HG03354 (cell line): ENCODE measurements around the gene CD300LB.
"Not testable (repeated sequence)": the region's sequence is repeated elsewhere in the genome, so short reads cannot be mapped to it uniquely, and the experiment has no call there.

Experiments used
- ATAC-seq: cut with Tn5 transposase; IDR thresholded peaks from one replicate; pipeline ENCODE4 v1.9.1; 2021; ENCODE audit warnings: mild to moderate bottlenecking; ENCODE audit not compliant: unreplicated experiment, poor library complexity, severe bottlenecking

CD300LB gene

DNA sequence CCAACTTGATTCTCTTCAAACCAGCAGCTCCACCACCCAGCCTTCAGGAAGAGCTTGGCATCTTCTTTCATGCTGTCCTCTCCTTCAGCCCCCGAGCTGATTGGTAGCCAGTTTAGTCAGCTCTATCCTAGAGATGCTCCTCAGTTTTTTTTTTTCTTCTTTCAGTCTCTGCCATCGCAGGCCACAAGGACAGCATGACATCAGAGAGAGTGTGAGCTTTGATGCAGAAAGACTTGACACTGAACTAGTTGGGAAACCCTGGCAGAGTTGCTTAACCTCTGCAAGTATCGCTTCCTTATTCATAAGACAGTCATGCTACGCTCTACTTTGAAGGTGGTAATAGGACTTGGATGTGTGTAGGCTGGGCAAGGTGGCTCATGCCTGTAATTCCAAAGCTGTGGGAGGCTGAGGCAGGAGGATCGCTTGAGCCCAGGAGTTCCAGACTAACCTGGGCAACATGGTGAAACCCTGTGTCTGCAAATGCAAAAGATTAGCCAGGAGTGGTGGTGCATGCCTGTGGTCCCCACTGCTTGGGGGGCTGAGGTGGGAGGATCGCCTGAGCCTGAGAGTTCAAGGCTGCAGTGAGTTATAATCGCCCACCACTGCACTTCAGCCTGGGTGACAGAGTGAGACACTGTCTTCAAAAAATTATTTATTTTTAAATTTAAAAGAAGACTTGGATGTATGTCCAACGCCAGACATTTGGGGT is 2.6 kb downstream of the CD300LB start:
- ATAC-seq, result peak; percentile 82

DNA sequence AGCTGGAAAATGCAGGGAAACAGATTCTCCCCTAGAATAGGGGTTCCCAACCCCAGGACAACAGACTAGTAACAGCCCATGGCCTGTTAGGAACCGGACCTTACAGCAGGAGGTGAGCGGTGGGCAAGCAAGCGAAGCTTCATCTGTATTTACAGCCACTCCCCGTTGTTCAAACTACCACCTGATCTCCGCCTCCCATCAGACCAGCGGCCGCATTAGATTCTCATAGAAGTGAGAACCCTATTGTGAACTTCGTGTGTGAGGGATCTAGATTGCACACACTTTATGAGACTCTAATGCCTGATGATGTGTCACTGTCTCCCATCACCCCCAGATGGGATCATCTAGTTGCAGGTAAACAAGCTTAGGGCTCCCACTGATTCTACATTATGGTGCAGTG is 3.5 kb downstream of the CD300LB start:
- no peak for ATAC-seq

DNA sequence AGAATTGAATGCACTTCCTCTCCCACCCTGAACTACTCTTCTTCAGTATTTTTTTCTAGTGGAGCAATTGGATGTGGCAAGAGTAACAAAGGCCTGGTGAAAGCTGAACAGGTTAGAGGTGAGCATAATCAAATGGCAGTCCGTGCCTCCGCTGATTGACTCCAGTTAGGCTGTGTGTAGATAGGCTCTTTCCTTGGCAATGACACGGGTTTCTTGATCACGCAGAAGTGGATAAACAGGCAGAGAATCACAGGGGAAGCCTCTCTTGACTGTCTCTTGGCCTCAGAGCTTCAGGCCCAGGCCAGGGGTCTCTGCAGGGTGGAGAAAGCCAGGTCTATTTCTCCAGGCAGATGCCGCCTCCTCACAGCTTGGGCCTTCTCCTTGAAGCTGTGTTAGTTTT is 4.2 kb downstream of the CD300LB start:
- ATAC-seq, result no peak

DNA sequence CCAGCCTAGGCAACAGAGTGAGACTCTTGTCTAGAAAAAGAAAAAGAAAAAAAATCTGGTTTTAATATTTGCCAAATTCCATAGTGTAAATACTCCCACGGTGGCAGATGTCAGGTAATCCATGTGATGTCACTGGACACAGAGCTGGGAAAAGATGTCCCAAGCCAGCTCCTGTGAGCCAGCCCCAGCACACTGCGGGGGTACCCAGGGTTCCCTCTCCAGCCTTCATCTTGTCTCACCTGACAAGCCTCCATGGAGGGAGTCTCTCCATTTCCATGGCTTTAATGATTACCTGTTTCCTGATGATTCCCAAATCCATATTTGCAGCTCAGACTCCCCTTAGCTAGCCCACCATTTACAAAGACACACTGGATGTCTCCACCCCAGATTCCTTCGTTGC is 4.6 kb downstream of the CD300LB start:
- no peak for ATAC-seq

DNA sequence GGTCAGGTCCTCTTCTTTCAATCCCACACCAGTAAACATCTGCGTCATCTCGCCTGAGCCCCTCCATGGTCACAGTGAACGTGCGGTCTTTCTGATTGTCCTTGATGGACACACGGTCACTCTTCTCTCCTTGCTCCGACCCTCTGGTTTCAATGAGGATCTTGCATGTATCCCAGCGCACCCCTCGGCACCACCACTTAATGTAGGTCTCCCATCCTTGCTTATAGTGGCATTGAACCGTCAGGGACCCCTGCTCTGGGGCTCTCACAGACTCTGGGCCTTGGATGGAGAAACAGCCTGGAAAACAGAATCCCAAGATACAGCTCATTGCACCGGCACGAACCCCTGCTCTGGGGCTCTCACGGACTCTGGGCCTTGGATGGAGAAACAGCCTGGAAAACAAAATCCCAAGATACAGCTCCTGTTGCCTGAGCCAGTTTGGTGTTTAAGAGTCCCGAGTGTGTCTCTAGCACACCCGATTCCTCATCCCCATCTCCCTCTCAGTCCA is 5.4 kb downstream of the CD300LB start:
- ATAC-seq, result no peak

DNA sequence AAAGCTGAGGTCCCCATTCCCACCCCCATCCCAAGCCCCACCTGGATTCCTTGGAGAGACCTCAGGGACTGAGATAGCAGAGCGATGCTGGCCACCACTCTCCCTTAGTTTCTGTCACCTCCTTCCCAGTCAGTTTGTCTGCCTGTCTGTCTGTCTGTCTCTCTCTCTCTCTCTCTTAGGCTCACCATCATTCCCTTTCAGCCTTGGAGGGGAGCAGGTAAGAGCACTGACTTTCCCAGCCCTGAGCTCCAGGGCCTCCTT is 5.9 kb downstream of the CD300LB start:
- no peak for ATAC-seq

DNA sequence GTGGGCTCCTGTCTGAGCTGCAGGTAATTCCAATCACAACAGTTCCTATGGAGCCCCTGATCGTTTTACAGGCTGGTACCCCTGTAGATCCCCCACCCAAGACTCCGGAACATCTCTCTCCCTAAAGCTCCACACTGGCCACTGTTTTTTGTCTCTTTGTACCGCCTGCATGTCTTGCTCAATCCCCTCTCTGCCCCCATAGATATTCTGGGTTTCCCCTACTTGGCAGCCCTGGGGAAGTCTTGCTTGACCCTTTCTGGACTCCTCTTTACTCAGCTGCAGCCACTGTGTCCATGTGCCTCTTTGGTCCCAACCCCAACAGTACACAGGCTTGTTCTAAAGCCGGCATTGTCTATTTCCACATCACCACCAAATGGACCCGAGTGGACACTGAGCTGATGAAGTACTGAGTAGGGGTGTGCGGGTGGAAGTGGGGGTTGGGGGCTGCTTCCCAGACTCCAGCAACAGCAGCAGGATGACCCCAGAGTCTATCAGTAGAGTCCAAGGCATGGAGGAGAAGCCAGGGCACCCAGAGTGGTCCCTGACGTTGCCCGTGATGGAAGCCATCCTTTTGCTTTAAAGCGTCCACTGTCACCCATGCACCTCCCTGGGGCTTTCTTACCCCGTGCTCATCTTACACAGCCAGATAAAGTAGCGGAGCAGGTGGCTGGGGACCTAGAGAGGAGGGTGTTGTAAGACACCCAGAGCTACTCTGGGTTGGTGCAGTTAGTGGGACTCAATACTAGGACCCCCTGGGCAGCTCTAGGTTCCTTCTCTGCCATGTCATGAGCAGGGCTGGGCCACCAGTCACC is 6.4 kb downstream of the CD300LB start:
- no peak for ATAC-seq

DNA sequence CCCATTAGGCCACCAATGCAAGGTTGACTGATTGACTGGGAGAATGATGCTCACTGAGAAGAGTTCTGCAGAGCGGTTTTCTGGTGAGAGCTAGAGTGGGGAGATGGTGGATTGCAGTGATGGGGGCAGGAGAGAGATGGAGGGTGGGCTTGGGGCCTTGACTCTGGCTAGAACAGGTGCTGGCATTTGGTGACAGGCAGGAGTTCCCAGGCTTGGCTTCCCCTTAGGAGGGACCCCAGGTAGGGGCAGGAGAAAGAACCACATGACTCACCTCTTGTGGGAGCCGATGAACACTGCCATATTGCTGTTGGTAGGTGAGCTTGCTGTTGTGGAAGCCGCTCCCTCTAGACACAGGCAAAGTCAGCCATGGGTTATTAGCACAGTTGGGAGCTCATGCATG is 8.0 kb downstream of the CD300LB start:
- no peak for ATAC-seq

DNA sequence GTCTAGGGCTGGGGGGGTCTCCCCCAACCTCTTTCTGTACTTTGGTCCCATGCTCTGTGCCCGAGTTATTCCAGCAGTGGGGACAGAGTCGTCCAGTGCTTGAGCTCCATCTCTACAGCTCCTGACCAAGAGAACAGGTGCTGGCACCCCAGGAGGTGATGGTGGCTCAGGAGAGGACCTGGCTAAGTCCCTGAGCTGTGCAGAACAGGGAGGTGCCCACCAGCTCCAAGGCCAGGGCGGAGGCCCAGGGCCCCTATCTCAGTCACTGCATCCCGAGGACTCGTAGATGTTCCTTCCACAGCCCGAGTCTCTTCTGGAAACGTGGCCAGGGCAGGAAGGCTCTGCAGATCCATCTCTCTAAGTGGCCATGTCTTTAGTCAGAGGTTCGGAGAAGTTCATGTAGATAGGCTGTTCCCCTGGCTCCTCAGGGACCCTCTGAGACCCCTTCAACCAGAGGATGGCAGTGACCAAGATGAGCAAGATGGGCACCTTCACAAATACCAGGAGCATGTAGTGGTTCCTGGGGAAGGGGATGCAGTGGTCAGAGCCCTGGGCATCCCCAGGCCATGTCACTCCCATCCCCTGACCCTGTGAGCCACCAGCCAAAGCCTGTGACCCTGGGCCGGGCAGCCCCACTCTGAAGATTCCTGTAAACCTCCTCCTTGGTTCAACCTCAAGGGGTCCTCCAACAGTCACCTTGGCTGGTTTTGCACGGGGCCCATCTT is 8.7 kb downstream of the CD300LB start:
- no peak for ATAC-seq

DNA sequence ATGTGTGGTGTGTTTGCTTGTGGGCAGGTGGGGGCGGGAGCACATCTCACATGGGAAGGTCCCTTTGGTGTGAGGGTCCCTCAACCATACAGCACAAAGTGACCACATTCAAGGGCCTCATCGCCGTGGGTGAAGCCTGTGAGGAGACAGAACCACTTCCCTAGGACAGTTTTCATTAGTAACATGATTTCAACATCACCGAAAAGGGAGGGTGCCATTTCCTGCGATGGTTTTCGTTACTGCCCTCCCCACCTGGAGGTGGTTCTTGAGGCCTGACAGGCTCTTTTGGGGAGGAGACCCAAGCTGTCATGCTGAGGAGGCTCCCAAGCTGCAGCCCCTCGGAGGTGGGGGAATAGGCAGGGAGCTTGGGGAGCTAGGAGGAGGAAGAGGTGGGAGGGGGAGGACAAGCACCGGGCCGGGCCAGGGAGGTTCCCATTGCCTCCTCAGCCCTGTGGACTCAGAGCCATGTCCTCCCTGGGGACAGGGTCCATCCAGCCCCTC is 9.5 kb downstream of the CD300LB start:
- no peak for ATAC-seq

DNA sequence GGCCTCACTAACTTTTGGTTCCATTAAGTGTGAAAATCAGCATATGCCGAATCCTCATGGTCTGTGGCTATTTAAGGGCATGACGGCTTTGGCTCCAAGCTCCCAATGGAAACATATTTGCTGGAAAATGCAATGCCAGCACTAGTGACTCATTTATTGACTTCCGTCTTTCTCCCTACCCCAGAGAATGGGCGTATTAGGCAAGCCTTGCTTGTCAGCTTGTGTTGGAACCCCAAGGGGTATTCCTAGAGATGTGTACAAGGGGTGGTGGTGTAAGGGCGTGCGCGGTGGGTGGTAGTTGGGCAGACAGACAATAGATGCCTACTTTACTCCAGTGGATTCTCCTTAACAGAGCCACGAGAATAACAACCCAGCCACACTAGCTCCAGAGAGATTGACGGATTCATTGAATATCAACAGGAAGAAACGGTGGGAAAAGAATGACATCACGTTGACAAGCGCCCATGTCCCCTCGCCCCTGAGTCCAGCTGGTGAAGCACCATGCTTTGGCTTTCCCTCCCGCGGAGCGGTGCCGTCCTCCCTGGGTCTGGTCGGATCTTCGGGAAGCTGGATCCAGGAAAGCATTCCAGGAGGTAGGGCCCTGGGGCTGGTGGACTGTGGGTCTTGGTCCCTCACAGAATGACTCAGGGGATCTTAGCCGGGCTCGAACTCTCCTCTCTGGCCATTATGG is 10.3 kb downstream of the CD300LB start:
- no peak for ATAC-seq

DNA sequence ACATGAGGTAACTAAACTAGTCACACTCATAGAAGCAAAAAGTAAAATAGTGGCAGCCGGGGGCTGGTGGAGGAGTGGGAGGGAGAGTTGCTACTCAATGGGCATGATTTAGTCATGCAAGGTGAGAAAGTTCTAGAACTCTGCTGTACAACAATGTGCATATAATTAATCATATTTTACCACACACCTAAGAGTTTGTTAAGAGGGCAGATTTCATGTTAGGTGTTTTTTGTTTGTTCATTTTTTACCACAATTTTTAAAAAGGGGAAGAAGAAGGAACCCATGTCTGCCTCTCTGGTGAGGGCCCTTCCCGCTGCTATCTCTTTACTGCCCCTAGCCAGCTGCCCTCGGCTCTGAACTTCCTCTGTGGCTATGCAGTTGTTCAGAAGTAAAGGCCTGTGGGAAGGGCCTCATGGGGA is 11.2 kb downstream of the CD300LB start:
- ATAC-seq, result no peak

DNA sequence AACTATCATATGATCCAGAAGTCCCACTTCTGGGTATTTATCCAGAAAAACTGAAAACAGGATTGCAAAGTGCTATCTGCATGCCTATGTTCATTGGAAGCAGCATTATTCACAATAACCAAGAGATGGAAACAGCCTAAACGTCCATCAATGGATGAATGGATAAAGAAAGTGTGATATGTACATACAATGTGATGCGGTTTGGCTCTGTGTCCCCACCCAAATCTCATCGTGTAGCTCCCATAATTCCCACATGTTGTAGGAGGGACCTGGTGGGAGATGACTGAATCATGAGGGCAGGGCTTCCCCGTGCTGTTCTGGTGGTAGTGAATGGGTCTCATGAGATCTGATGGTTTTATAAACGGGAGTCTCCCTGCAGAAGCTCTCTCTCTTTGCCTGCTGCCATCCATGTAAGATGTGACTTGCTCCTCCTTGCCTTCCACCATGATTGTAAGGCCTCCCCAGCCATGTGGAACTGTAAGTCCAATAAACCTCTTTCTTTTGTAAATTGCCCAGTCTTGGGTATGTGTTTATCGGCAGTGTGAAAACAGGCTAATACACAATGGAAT is 12.8 kb downstream of the CD300LB start:
- not testable (repeated sequence) for ATAC-seq

DNA sequence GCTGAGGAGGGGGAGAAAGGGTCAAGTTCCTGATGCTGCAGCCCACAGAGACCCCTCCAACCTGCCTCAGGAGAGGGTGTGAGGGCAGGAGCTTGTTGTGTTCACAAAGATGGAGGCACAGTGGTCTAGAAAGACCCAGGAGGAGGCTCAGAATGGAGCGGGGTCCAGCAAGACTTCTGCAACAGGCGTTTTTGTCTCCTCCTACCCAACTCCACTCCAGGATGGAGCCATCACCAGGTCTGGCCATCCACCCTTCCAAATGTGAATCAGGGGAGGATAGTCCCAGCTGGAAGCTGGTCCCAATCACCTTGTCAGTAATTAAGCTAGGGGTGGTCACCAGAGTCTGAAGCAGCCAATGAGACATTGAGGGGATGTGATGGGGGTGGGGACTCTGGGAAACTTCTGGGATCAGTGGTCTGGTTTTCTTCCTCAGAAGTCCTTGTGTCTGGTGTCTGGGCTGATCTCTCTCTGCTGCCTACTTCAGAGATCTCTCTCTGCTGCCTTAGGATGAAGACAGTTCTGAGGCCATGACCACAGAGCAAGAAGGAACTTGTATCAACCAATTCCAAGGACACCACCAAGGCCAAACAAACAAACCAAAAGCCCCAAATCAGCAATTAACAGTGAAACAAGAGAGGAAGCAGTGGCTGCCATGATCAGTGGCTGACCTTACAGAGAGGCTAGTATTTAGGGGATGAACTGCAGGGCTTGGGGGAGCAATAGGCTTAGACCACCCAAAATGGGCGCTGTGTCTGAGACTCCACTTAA is 14.5 kb downstream of the CD300LB start:
- ATAC-seq, result no peak

DNA sequence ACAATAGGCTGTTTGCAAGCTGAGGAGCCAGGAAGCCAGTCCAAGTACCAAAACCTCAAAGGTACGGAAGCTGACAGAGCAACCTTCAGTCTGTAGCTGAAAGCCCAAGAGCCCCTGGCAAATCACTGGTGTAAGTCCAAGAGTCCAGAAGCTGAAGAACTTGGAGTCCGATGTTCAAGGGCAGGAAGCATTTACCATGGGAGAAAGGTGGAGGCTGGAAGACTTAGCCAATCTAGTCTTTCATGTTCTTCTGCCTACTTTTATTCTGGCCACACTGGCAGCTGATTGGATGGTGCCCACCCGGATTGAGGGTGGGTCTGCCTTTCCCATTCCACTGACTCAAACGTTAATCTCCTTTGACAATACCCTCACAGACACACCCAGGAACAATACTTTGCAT is 15.3 kb downstream of the CD300LB start:
- no peak for ATAC-seq

DNA sequence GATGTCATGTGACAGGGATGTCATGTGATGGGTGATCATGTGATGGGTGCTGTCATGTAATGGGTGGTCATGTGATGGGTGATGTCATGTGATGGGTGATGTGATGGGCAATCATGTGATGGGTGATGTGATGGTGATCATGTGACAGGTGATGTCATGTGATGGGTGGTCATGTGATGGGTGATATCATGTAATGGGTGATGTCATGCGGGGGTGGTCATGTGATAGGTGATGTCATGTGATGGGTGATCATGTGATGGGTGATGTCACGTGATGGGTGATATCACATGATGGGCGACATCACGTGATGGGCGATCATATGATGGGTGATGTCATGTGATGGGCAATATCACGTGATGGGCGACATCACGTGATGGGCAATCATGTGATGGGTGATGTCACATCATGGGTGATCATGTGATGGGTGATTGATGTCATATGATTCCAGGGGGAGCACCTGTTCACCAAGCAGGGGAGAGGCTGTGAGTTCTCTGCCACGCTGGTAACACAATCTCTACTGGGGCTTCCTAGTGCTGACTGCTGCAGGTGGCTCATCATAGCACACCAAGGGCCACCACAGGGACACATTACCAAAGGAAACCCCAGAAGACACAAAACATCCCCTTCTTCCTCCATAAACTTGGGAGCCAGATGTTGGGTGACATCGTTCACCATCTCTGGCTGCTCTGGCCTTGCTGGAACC is 16.5 kb downstream of the CD300LB start:
- ATAC-seq, result no peak

DNA sequence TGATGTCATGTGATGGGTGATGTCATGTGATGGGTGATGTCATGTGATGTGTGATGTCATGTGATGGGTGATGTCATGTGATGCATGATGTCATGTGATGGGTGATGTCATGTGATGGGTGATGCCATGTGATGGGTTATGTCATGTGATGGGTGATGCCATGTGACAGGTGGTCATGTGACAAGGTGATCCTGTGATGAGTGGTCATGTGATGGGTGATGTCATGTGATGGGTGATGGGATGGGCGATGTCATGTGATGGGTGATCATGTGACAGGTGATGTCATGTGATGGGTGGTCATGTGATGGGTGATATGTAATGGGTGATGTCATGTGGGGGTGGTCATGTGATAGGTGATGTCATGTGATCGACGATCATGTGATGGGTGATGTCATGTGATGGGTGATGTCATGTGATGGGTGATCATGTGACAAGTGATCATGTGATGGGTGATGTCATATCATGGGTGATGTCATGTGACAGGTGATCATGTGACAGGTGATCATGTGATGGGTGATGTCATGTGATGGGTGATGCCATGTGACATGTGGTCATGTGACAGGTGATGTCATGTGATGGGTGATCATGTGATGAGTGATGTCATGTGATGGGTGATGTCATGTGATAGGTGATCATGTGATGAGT is 17.2 kb downstream of the CD300LB start:
- no peak for ATAC-seq

DNA sequence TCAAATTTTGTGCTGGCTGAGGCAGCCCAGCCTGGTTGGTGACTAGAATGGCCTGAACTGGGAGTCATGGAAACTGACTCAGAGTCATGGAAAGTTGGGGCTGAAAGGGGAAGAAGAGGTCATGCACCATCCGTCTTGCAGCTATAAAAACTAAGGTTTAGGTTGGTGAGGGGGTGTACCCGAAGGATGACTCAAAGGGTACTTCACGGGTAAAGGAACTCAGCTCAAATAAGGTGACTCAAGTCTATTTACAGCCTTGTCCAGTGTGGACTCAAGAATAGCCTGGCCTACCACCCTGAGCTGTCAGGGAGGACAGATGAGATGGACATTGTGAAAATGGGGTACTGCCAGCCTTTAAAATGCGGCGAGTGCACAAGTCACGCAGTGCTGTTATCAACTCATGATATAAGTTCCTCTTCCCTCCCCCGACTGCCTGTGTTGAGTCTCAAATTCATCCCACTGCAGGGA is 18.6 kb downstream of the CD300LB start:
- peak; percentile 62 for ATAC-seq
